ENCODE data around the gene HYCC2. TPM values are rescaled to one million over a fixed set of nuclear protein-coding genes. Genes with fewer than 3 reads are reported as not detected.
"Not testable (repeated sequence)": the region's sequence is repeated elsewhere in the genome, so short reads cannot be mapped to it uniquely, and the experiment has no call there.

HYCC2 gene
- polyA plus RNA-seq, 10 donors, result 5.2 to 10.7 (median 7.8) TPM

GRCh38 chr2:201073071-201073470 lies 1.6 kb upstream of the HYCC2 start:
- DNase-seq, result no peak

- DNase-seq, result no peak
Observed at GRCh38 chr2:201072201-201072530, 695 bp upstream of the HYCC2 start.

DNA sequence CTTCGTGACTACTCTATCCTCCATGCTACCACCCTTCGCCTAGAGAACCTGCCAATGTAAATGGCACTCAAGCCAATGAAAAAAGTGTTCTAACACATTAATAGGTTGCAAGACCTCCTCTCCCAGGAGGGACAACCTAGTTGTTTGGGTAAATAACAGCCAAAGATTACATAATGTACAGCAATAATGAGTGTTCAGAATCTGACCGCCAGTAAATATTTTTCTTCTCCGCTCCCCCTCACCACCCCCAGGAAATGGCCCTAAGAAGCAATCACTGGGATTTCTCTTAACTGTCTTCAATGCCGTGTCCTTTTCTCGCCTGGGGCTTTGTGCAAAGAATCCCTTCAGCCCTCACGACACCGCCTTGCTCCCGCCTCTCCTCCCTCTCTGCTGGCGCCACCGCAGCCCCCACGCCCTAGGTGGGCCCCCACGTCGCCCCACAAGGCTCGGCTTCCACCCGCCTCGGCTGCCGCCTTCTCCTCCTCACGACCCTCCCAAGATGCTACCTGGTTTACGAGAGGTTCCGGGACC lies 458 bp downstream of the HYCC2 start:
- no peak for DNase-seq

- no peak for DNase-seq
Observed at GRCh38 chr2:201064797-201065329, 6.6 kb downstream of the HYCC2 start.

DNA sequence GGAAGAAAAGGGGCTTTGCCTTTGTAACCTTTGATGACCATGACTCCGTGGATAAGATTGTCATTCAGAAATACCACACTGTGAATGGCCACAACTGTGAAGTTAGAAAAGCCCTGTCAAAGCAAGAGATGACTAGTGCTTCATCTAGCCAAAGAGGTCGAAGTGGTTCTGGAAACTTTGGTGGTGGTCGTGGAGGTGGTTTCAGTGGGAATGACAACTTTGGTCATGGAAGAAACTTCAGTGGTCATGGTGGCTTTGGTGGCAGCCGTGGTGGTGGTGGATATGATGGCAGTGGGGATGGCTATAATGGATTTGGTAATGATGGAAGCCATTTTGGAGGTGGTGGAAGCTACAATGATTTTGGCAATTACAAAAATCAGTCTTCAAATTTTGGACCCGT lies 8.0 kb downstream of the HYCC2 start:
- not testable (repeated sequence) for DNase-seq

- DNase-seq, result no peak
Observed at GRCh38 chr2:201059961-201060755, 11.3 kb downstream of the HYCC2 start.

DNA sequence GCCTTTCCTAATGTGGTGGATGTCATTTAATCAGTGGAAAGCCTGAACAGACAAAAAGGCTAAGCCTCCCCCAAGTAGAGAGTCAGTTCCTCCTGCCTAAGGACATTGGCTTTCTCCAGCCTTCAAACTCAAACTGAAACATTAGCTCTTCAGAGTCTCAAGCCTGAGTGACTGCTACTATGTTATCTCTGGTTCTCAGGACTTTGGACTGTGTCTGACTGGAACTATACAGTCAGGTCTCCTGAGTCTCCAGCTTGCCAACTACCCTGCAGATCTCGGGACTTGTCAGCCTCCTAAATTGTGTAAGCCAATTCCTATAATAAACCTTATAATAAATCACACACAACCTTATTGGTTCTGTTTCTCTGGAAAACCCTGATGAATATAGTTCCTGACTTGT lies 12.6 kb downstream of the HYCC2 start:
- DNase-seq, result no peak

GRCh38 chr2:201057715-201058248 lies 13.7 kb downstream of the HYCC2 start:
- DNase-seq, result peak in 1 of 3 donors; percentile 3

GRCh38 chr2:201057087-201057521 lies 14.4 kb downstream of the HYCC2 start:
- DNase-seq, result peak in 1 of 3 donors; percentile 30

- DNase-seq, result no peak
Observed at GRCh38 chr2:201049455-201049854, 22.0 kb downstream of the HYCC2 start.

GRCh38 chr2:201046881-201047280 lies 24.6 kb downstream of the HYCC2 start:
- DNase-seq, result no peak

DNA sequence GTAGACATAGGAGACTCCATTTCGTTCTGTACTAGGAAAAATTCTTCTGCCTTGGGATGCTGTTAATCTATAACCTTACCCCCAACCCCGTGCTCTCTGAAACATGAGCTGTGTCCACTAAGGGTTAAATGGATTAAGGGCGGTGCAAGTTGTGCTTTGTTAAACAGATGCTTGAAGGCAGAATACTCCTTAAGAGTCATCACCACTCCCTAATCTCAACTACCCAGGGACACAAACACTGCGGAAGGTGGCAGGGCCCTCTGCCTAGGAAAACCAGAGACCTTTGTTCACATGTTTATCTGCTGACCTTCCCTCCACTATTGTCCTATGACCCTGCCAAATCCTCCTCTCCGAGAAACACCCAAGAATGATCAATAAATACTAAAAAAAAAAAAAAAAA lies 28.4 kb downstream of the HYCC2 start:
- not testable (repeated sequence) for DNase-seq

GRCh38 chr2:201042451-201042850 lies 29.0 kb downstream of the HYCC2 start:
- not testable (repeated sequence) for DNase-seq

DNA sequence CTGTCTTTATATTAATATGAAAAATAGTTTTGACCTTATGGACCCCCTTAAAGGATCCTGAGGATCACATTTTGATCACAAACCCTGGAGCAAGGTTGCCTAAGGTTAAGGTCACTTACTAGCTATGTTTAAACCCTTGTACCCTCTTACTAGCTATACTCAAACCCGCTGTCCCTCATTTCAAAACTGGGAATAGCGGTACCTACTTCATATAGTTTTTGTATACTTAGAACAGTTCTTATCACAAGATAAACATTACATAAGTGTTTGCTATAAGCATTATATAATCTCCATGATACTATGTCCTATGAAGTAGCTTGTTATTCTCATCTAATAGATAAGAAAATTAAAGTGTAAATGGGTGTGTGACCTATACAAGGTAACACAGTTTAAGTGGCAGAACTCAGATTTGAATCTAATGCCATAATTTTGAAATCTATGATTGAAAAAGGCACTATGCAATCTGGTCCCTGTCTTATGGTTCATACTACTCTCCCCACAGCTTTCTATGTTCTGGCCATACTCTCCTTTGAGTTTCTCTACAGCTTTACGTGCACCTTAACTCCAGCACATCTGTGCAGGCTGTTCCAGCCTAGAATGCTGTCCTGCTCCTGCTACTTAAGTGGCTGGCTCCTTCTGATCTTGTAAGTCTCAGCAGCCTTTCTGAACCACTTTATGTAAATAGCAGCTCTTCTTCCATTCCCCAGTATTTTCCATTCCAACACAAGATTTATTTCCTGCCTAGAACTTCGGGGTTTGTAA lies 30.4 kb downstream of the HYCC2 start:
- no peak for DNase-seq

GRCh38 chr2:201038855-201039254 lies 32.6 kb downstream of the HYCC2 start:
- DNase-seq, result no peak

DNA sequence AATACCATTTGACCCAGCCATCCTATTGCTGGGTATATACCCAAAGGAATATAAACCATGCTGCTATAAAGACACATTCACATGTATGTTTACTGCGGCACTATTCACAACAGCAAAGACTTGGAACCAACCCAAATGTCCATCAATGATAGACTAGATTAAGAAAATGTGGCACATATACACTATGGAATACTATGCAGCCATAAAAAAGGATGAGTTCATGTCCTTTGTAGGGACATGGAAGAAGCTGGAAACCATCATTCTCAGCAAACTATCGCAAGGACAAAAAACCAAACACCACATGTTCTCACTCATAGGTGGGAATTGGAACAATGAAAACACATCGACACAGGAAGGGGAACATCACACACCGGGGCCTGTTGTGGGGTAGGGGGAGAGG lies 33.1 kb downstream of the HYCC2 start:
- DNase-seq, result not testable (repeated sequence)

GRCh38 chr2:201034355-201034754 lies 37.1 kb downstream of the HYCC2 start:
- not testable (repeated sequence) for DNase-seq

DNA sequence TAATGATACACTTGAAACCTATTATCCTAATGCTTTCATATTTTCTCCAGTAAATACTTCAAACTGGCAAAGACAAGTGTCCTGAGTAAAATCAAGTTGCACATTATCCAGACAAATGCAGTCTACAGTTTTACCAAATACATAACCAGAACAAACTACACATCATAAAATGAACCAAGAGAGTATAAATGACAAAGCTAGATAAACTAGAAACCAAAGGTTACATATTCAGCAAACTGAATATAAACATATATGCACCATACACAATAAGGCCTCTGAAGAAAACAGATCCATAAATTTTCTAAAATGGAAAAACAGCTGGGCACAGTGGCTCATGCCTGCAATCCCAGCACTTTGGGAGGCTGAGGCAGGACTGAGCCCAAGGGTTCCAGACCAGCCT lies 47.0 kb downstream of the HYCC2 start:
- DNase-seq, result no peak

DNA sequence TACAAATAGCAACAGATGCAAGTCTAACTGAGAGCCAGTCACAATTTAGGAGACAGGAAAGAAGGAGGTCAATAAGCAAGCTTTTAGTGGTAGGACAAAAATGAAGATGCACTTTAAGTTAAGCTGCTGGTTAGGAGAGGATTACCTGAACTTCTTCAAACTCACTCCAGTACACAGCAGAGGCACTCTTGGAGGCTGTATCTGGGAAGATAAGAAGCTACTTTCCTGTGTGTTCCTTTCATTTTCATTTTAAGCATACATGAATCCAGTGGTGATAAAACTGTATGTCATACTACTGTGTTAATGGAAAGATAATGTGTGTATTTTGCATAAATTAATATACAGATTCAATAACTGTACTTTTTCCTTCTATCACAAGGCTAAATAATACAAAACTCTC lies 49.6 kb downstream of the HYCC2 start:
- no peak for DNase-seq

Measured in muscle of back (tissue), 11 donors.